DND-41 (cell line): ENCODE data around the gene SCLY.
"Not testable (repeated sequence)": the region's sequence is repeated elsewhere in the genome, so short reads cannot be mapped to it uniquely, and the experiment has no call there.

Experiments used
- ATAC-seq: fragments of 200-7000 bp; cut with Tn5 transposase; 3 replicates; pipeline ENCODE4 v1.9.1; 2021; ENCODE audit warnings: low read depth; ENCODE audit not compliant: insufficient read depth
- DNase-seq: peaks from one replicate; pipeline ENCODE4 v3.0.0-alpha.2; 2020
- H2AFZ ChIP-seq: 2 replicates; pipeline ENCODE4 v1.6.0; 2012; ENCODE audit warnings: low read depth, low read length
- H3K27ac ChIP-seq: 2 replicates; pipeline ENCODE4 v1.5.1; 2012; ENCODE audit warnings: low read length, inconsistent platforms
- H3K27me3 ChIP-seq: fragments of 200-600 bp; sonication (generic); 2 replicates; pipeline ENCODE4 v1.6.0; 2012; ENCODE audit warnings: low read length, mild to moderate bottlenecking, inconsistent platforms; ENCODE audit not compliant: insufficient read depth, poor library complexity
- H3K36me3 ChIP-seq: 2 replicates; pipeline ENCODE4 v1.5.1; 2012; ENCODE audit warnings: low read length, inconsistent platforms; ENCODE audit not compliant: insufficient read depth
- H3K4me1 ChIP-seq: 2 replicates; pipeline ENCODE4 v1.5.1; 2012; ENCODE audit warnings: mild to moderate bottlenecking, low read length; ENCODE audit not compliant: insufficient read depth
- H3K4me2 ChIP-seq: 2 replicates; pipeline ENCODE4 v1.6.0; 2012; ENCODE audit warnings: mild to moderate bottlenecking, moderate library complexity, low read length, inconsistent platforms; ENCODE audit not compliant: insufficient read depth
- H3K4me3 ChIP-seq, 2 experiments: fragments of 200-600 bp in 1 of 2; shearing (Covaris generic) in 1 of 2; 2 replicates each; pipeline ENCODE4 v1.5.1; 2012 to 2016; ENCODE audit warnings: inconsistent platforms in 2 of 2, low read length in 2 of 2, mild to moderate bottlenecking in 2 of 2, low read depth in 1 of 2, moderate library complexity in 1 of 2
- H3K79me2 ChIP-seq: 2 replicates; pipeline ENCODE4 v1.6.0; 2012; ENCODE audit warnings: low read length, inconsistent platforms; ENCODE audit not compliant: insufficient read depth
- H3K9ac ChIP-seq: 2 replicates; pipeline ENCODE4 v1.6.0; 2012; ENCODE audit warnings: low read depth, mild to moderate bottlenecking, inconsistent platforms, low read length, moderate library complexity
- H3K9me3 ChIP-seq: 2 replicates; pipeline ENCODE4 v1.5.1; 2012; ENCODE audit warnings: low read length, moderate library complexity, mild to moderate bottlenecking, inconsistent platforms; ENCODE audit not compliant: insufficient read depth, severe bottlenecking
- H4K20me1 ChIP-seq: 2 replicates; pipeline ENCODE4 v1.6.0; 2012; ENCODE audit warnings: low read length; ENCODE audit not compliant: insufficient read depth
- EZH2 ChIP-seq: IDR thresholded peaks from 3 replicates; pipeline ENCODE4 v1.6.1; 2012; ENCODE audit warnings: borderline replicate concordance, low read depth, mild to moderate bottlenecking, moderate library complexity, low read length, inconsistent platforms; ENCODE audit not compliant: severe bottlenecking
- TF ChIP-seq, protein P1 (sequence below): IDR thresholded peaks from 2 replicates; pipeline ENCODE4 v1.5.1; 2012; ENCODE audit warnings: borderline replicate concordance, low read length, moderate library complexity, mild to moderate bottlenecking; ENCODE audit not compliant: poor library complexity, severe bottlenecking; ENCODE audit errors: extremely low read depth

SCLY gene

DNA sequence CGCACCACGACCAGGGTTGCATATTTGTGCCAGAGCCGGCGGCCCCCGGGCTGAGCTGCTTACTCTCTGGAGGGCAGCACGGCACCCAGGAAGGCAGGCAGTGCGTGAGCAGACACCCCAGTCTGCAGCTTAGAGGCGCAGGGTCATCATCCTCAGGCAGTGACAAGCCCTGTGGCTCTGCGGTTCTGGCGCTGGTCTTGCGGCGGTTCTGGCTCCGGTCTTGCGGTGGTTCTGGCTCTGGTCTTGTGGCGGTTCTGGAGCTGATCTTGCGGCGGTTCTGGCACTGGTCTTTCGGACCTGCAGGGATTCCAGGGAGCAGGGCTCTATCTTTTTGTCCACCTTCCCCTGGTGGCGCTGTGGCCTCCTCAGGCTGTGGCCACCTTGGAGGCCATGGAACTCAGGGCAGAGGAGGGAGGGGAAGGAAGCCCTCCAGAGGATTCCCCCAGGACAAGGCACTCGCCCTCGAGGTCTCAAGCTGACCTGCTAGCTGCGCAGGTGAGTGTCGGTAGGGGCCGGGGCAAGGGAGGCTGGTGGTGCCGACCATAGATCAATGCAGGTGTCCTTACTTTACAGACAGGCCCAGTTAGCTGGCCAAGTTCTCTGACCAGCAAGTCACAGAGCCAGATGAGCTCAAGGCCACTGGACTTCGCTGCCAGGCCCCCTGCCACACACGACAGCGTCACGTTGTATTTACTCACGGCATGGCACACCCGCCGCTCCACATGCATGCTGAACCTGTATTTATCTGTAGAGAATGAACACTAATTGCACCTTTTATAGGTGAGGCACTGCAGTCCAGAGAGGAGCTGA is 54.3 kb downstream of the SCLY start:
- Histone ChIP-seq H3K27ac (no peak overlapping the region), H3K9ac (no peak overlapping the region)
- no peak for TF ChIP-seq EZH2
- TF ChIP-seq, protein P1, sequence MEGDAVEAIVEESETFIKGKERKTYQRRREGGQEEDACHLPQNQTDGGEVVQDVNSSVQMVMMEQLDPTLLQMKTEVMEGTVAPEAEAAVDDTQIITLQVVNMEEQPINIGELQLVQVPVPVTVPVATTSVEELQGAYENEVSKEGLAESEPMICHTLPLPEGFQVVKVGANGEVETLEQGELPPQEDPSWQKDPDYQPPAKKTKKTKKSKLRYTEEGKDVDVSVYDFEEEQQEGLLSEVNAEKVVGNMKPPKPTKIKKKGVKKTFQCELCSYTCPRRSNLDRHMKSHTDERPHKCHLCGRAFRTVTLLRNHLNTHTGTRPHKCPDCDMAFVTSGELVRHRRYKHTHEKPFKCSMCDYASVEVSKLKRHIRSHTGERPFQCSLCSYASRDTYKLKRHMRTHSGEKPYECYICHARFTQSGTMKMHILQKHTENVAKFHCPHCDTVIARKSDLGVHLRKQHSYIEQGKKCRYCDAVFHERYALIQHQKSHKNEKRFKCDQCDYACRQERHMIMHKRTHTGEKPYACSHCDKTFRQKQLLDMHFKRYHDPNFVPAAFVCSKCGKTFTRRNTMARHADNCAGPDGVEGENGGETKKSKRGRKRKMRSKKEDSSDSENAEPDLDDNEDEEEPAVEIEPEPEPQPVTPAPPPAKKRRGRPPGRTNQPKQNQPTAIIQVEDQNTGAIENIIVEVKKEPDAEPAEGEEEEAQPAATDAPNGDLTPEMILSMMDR: no peak

DNA sequence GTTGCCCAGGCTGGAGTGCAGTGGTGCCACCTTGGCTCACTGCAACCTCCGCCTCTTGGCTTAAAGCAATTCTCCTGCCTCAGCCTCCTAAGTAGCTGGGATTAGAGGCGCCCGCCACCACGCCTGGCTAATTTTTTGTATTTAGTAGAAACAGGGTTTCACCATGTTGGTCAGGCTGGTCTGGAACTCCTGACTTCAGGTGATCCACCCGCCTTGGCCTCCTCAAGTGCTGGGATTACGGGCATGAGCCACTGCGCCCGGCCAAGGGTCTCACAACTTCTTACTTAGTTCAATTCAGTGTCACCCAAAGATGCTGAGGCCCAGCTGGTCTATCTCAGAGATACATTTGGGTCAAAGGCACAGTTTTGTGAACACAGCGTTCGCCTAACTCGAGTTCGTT is 54.9 kb downstream of the SCLY start:
- not testable (repeated sequence) for H2AFZ ChIP-seq, H4K20me1 ChIP-seq, H3K4me2 ChIP-seq, ATAC-seq, H3K9me3 ChIP-seq, H3K9ac ChIP-seq, H3K4me1 ChIP-seq, H3K27ac ChIP-seq, DNase-seq, H3K36me3 ChIP-seq, H3K4me3 ChIP-seq, H3K79me2 ChIP-seq
- peaks cover 19% of the 10 kb centered on the region for H3K27me3 ChIP-seq

More for the DNA sequence above, 54.3 kb downstream of the SCLY start:
- Histone ChIP-seq H3K9me3 (peaks cover 3% of the 10 kb centered on the region), H3K4me3 (no peak overlapping the region), H3K4me2 (no peak overlapping the region), H2AFZ (no peak overlapping the region), H3K79me2 (no peaks in the 10 kb centered on the region), H3K4me1 (no peaks in the 10 kb centered on the region), H3K36me3 (no peaks in the 10 kb centered on the region), H4K20me1 (no peaks in the 10 kb centered on the region), H3K27me3 (peaks cover 19% of the 10 kb centered on the region)
- DNase-seq: no peak
- ATAC-seq: no peak

DNA sequence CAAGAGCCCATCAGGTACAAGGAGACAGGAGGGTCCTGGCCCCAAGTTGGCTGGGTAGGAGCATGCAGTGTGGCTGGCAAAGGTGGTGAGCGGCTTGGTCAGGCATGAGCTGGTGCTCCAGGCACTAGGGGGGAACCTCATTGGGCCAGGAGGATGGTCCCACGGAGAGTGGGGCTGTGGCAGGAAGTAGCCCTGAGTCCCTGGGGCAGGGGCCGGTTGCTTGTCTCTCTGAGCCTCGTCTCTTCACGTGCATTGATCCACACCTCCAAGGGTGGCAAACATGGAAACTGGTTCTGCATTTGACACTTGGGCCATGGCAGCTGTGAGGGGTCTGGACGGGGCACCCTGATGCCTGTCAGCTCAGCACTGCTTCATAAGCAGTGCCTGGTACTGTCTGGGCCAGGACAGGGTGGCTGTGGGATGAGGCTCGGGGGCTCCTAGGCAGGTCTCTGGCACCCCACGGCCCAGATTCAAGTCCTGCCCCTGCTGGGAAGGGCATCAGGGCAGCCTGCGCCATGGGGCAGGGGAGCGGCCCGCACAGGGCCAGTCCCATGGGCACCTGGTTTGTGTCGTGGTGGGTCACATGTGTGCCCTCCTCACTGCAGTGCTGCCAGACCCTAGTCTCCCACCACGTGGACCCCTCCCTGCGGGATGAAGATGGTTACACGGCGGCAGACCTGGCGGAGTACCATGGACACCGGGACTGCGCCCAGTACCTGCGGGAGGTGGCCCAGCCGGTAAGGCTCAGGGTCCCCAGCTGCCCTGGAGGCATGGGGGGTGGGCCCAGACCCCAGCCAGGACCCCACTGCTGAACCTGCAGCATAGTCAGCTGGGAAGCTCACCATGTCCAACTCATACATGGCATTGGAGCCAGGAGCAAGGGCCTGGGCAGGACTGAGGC is 55.7 kb downstream of the SCLY start:
- DNase-seq: no peak
- Histone ChIP-seq H3K4me2 (no peak overlapping the region), H2AFZ (no peak overlapping the region), H3K4me3 (no peak overlapping the region), H3K79me2 (no peaks in the 10 kb centered on the region), H3K27ac (no peak overlapping the region), H3K9ac (no peak overlapping the region), H3K36me3 (no peaks in the 10 kb centered on the region), H3K4me1 (no peaks in the 10 kb centered on the region), H4K20me1 (no peaks in the 10 kb centered on the region), H3K9me3 (peaks cover 3% of the 10 kb centered on the region), H3K27me3 (peaks cover 19% of the 10 kb centered on the region)
- TF ChIP-seq, protein P1: no peak
- no peak for TF ChIP-seq EZH2
- ATAC-seq: no peak
